GM18867 (cell line): ENCODE measurements around the gene MIER1.
A peak's percentile ranks its signal among the peaks of the same experiment; 100 is the strongest.
"Not testable (repeated sequence)": the region's sequence is repeated elsewhere in the genome, so short reads cannot be mapped to it uniquely, and the experiment has no call there.

Experiments used
- ATAC-seq: cut with Tn5 transposase; IDR thresholded peaks from one replicate; pipeline ENCODE4 v1.9.1; 2021; ENCODE audit warnings: mild to moderate bottlenecking, moderate library complexity; ENCODE audit not compliant: unreplicated experiment

The MIER1 gene

GRCh38 chr1:66937529-66938234, 12.9 kb downstream of the MIER1 start:
- ATAC-seq, result no peak

- no peak for ATAC-seq
Measured at GRCh38 chr1:66938613-66939012, 13.8 kb downstream of the MIER1 start.

- ATAC-seq, result no peak
Measured at GRCh38 chr1:66940981-66941380, 16.2 kb downstream of the MIER1 start.

- ATAC-seq, result no peak
Measured at GRCh38 chr1:66943361-66943969, 18.7 kb downstream of the MIER1 start.

GRCh38 chr1:66944330-66945274, 19.8 kb downstream of the MIER1 start:
- no peak for ATAC-seq

- no peak for ATAC-seq
Measured at GRCh38 chr1:66945316-66945715, 20.5 kb downstream of the MIER1 start.

GRCh38 chr1:66947267-66947666, 22.5 kb downstream of the MIER1 start:
- ATAC-seq, result no peak

- no peak for ATAC-seq
Measured at GRCh38 chr1:66951513-66951912, 26.7 kb downstream of the MIER1 start.

GRCh38 chr1:66954208-66954607, 29.4 kb downstream of the MIER1 start:
- ATAC-seq, result peak; percentile 59

- no peak for ATAC-seq
Measured at GRCh38 chr1:66957938-66958337, 33.1 kb downstream of the MIER1 start.

- ATAC-seq, result not testable (repeated sequence)
Measured at GRCh38 chr1:66966188-66966873, 41.5 kb downstream of the MIER1 start.

- no peak for ATAC-seq
Measured at GRCh38 chr1:66968574-66968973, 43.8 kb downstream of the MIER1 start.

GRCh38 chr1:66978201-66978600, 53.4 kb downstream of the MIER1 start:
- no peak for ATAC-seq

- ATAC-seq, result not testable (repeated sequence)
Measured at GRCh38 chr1:66979621-66980020, 54.8 kb downstream of the MIER1 start.

GRCh38 chr1:66980745-66981367, 56.1 kb downstream of the MIER1 start:
- no peak for ATAC-seq

GRCh38 chr1:66981679-66982078, 56.9 kb downstream of the MIER1 start:
- no peak for ATAC-seq

- ATAC-seq, result peak; percentile 41
Measured at GRCh38 chr1:66982561-66983260, 57.9 kb downstream of the MIER1 start.

- ATAC-seq, result peak; percentile 92
Measured at GRCh38 chr1:66984491-66984890, 59.7 kb downstream of the MIER1 start.

GRCh38 chr1:66985835-66986234, 61.0 kb downstream of the MIER1 start:
- ATAC-seq, result no peak

- ATAC-seq, result no peak
Measured at GRCh38 chr1:66993076-66993475, 68.3 kb downstream of the MIER1 start.
